K562 (cell line): ENCODE data around the gene RIN3. TPM values are rescaled to one million over a fixed set of nuclear protein-coding genes. Genes with fewer than 3 reads are reported as not detected.
A peak's percentile ranks its signal among the peaks of the same experiment; 100 is the strongest.

Experiments
- ATAC-seq: fragments of 200-7000 bp; cut with Tn5 transposase; 3 replicates; pipeline ENCODE4 v1.9.1; 2020; ENCODE audit warnings: moderate library complexity
- BruUV-seq: library from RNA; stranded (reverse); fragments of 400-500 nt; replicated peaks from 2 replicates; lab custom pipeline; 2021; lab: Mats Ljungman, UMichigan
- CTCF ChIA-PET: fragments of 300-600 bp; formaldehyde crosslinking; extraction: SDS; loops from one replicate; lab custom pipeline; 2021; ENCODE audit warnings: low intra/inter-chr PET ratio; lab: Yijun Ruan, JAX
- POLR2A ChIA-PET: fragments of 300-600, 350-650 bp; sonication (Branson Sonifier 250); formaldehyde crosslinking; extraction: SDS; loops from one replicate; lab custom pipeline; 2021; ENCODE audit warnings: antibody characterized with exemption, inconsistent platforms; lab: Yijun Ruan, JAX
- DNase-seq, 4 experiments: peaks; one replicate each; pipeline versions ENCODE4 v3.0.0 to v3.0.0-alpha.2; 2011 to 2018; ENCODE audit warnings: low spot score in 3 of 4, mixed read lengths in 3 of 4; ENCODE audit errors: extremely low read depth in 1 of 4
- FAIRE-seq: peaks from 2 replicates; lab custom pipeline; 2011; peaks lifted over from hg19 to GRCh38; lab: Jason Lieb, UNC
- H2AFZ ChIP-seq: 2 replicates; pipeline ENCODE4 v1.6.0; 2011; ENCODE audit warnings: low read depth, low read length, control low read depth, inconsistent platforms
- H3K27ac ChIP-seq: fragments of 200-600 bp; 3 replicates; pipeline ENCODE4 v1.8.0; 2011; ENCODE audit warnings: low read depth, mild to moderate bottlenecking, control low read depth, inconsistent platforms, low read length, moderate library complexity, mixed read lengths; ENCODE audit errors: extremely low read depth
- H3K27me3 ChIP-seq, 2 experiments: fragments of 300-600 bp in 1 of 2; 2 replicates in 1 of 2; 3 replicates in 1 of 2; pipeline versions ENCODE4 v1.6.0 to v1.8.0; 2011; ENCODE audit warnings: inconsistent platforms in 2 of 2, low read length in 2 of 2, mild to moderate bottlenecking in 1 of 2, mixed read lengths in 1 of 2, moderate library complexity in 1 of 2; ENCODE audit not compliant: control insufficient read depth in 2 of 2, insufficient read depth in 2 of 2
- H3K36me3 ChIP-seq: fragments of 300-600 bp; 3 replicates; pipeline ENCODE4 v1.8.0; 2011; ENCODE audit warnings: mild to moderate bottlenecking, low read length, inconsistent platforms; ENCODE audit not compliant: control insufficient read depth, insufficient read depth
- H3K4me1 ChIP-seq, 2 experiments: fragments of 200-600 bp in 1 of 2; replicated peaks in 1 of 2; 2 replicates in 1 of 2; 3 replicates in 1 of 2; pipeline versions ENCODE4 v1.5.1 to v1.8.0; 2011; ENCODE audit warnings: inconsistent platforms in 2 of 2, low read length in 2 of 2, mild to moderate bottlenecking in 1 of 2, mixed read lengths in 1 of 2, moderate library complexity in 1 of 2; ENCODE audit not compliant: control insufficient read depth in 2 of 2, insufficient read depth in 2 of 2
- H3K4me2 ChIP-seq: 2 replicates; pipeline ENCODE4 v1.6.1; 2011; ENCODE audit warnings: low read length, control low read depth, inconsistent platforms, mixed read lengths; ENCODE audit not compliant: insufficient read depth
- H3K4me3 ChIP-seq: fragments of 200-600 bp; sonication (generic), shearing (Covaris generic); 2 replicates; pipeline ENCODE4 v1.5.1; 2016; ENCODE audit warnings: control low read depth, inconsistent platforms
- H3K79me2 ChIP-seq: fragments of 200-600 bp; 3 replicates; pipeline ENCODE4 v1.8.0; 2011; ENCODE audit warnings: low read length, inconsistent platforms; ENCODE audit not compliant: control insufficient read depth, insufficient read depth
- H3K9ac ChIP-seq, 2 experiments: 2 replicates each; pipeline versions ENCODE4 v1.6.0 to v1.6.1; 2011; ENCODE audit warnings: low read depth in 2 of 2, low read length in 2 of 2, control low read depth in 1 of 2, inconsistent platforms in 1 of 2, mild to moderate bottlenecking in 1 of 2, mixed read lengths in 1 of 2; ENCODE audit not compliant: insufficient read depth in 1 of 2
- H3K9me1 ChIP-seq: one replicate; pipeline ENCODE4 v1.6.0; 2011; ENCODE audit warnings: inconsistent platforms, mild to moderate bottlenecking, low read length, moderate library complexity; ENCODE audit not compliant: control insufficient read depth, insufficient read depth
- H3K9me3 ChIP-seq: replicated peaks from 2 replicates; pipeline ENCODE4 v1.5.1; 2011; ENCODE audit warnings: low read depth, low read length, inconsistent platforms; ENCODE audit not compliant: control insufficient read depth, insufficient read depth
- H4K20me1 ChIP-seq: replicated peaks from 2 replicates; pipeline ENCODE4 v1.6.1; 2011; ENCODE audit warnings: low read length, inconsistent platforms, mixed read lengths; ENCODE audit not compliant: control insufficient read depth, insufficient read depth
- ATF7 ChIP-seq: fragments of 450-650 bp; IDR thresholded peaks from 2 replicates; pipeline ENCODE4 v1.7.1; 2014; ENCODE audit warnings: mild to moderate bottlenecking, moderate library complexity
- BHLHE40 ChIP-seq: IDR thresholded peaks from 2 replicates; pipeline ENCODE4 v1.6.1; 2011; ENCODE audit warnings: low read length, improper control_type of control experiment
- CBFA2T2 ChIP-seq: fragments of 450-650 bp; conservative IDR thresholded peaks from 2 replicates; pipeline ENCODE4 v1.6.1; 2017; ENCODE audit warnings: mild to moderate bottlenecking
- CEBPB ChIP-seq: fragments of 450-650 bp; IDR thresholded peaks from 2 replicates; pipeline ENCODE4 v1.6.1; 2016; ENCODE audit warnings: missing genetic modification characterization, missing compliant biosample characterization
- KDM1A ChIP-seq, 2 experiments: fragments of 450-650 bp; IDR thresholded peaks; 2 replicates each; pipeline ENCODE4 v1.6.1; 2016; ENCODE audit warnings: mild to moderate bottlenecking in 2 of 2
- PREB ChIP-seq: sonication (generic); formaldehyde crosslinking; IDR thresholded peaks from 2 replicates; pipeline ENCODE4 v1.8.1; 2023; ENCODE audit warnings: mild to moderate bottlenecking, missing genetic modification reagents
- RBM22 ChIP-seq: fragments of 200-400 bp; formaldehyde crosslinking; IDR thresholded peaks from 2 replicates; pipeline ENCODE4 v1.6.1; 2018; ENCODE audit warnings: low read length, low read depth; ENCODE audit not compliant: poor library complexity, severe bottlenecking
- RCOR1 ChIP-seq, 2 experiments: IDR thresholded peaks; 2 replicates each; pipeline ENCODE4 v1.6.1; 2012; ENCODE audit warnings: low read depth in 2 of 2, low read length in 2 of 2, borderline replicate concordance in 1 of 2, improper control_type of control experiment in 1 of 2
- SIX5 ChIP-seq, 2 experiments: IDR thresholded peaks; 2 replicates each; pipeline ENCODE4 v1.6.1; 2011; ENCODE audit warnings: low read length in 2 of 2, borderline replicate concordance in 1 of 2, low read depth in 1 of 2, mild to moderate bottlenecking in 1 of 2, moderate library complexity in 1 of 2; ENCODE audit not compliant: insufficient read depth in 1 of 2
- TEAD4 ChIP-seq, 2 experiments: sonication (generic) in 1 of 2; formaldehyde crosslinking in 1 of 2; IDR thresholded peaks; 2 replicates each; pipeline versions ENCODE4 v1.6.1 to v1.8.0; 2012 to 2022; ENCODE audit warnings: borderline replicate concordance in 1 of 2, inconsistent platforms in 1 of 2, low read length in 1 of 2, mild to moderate bottlenecking in 1 of 2, missing genetic modification reagents in 1 of 2
- TFAM ChIP-seq: fragments of 250-450 bp; sonication (Bioruptor Pico); conservative IDR thresholded peaks from 2 replicates; pipeline ENCODE4 v1.5.0; 2021; ENCODE audit warnings: mild to moderate bottlenecking, moderate library complexity
- THRAP3 ChIP-seq: fragments of 450-650 bp; IDR thresholded peaks from 2 replicates; pipeline ENCODE4 v1.6.1; 2016; ENCODE audit warnings: mild to moderate bottlenecking, inconsistent platforms, borderline replicate concordance
- YBX1 ChIP-seq: fragments of 450-650 bp; IDR thresholded peaks from 2 replicates; pipeline ENCODE4 v1.7.1; 2016; ENCODE audit warnings: mild to moderate bottlenecking
- ZBTB33 ChIP-seq: sonication (generic); formaldehyde crosslinking; IDR thresholded peaks from 2 replicates; pipeline ENCODE4 v1.8.1; 2023; ENCODE audit warnings: mild to moderate bottlenecking, missing genetic modification reagents
- ZNF121 ChIP-seq: sonication (generic); formaldehyde crosslinking; conservative IDR thresholded peaks from 2 replicates; pipeline ENCODE4 v1.8.0; 2022; ENCODE audit warnings: missing genetic modification reagents
- ZNF354B ChIP-seq: fragments of 250-450 bp; sonication (Bioruptor Pico); IDR thresholded peaks from 2 replicates; pipeline ENCODE4 v1.4.0; 2020
- ZNF436 ChIP-seq: fragments of 250-450, 450-650 bp; sonication (Bioruptor Pico); formaldehyde crosslinking; IDR thresholded peaks from 2 replicates; pipeline ENCODE4 v1.7.0; 2020; ENCODE audit warnings: mild to moderate bottlenecking
- ZNF699 ChIP-seq: fragments of 250-450 bp; sonication (Bioruptor Pico); IDR thresholded peaks from 2 replicates; pipeline ENCODE4 v1.8.0; 2021; ENCODE audit warnings: mild to moderate bottlenecking, moderate library complexity; ENCODE audit not compliant: insufficient replicate concordance
- ZNF77 ChIP-seq: fragments of 250-450 bp; sonication (Bioruptor Pico); IDR thresholded peaks from 2 replicates; pipeline ENCODE4 v1.5.0; 2020
- WGBS: fragments of 100-300 bp; shearing (Covaris generic); methylation state at CpG from one replicate; pipeline ENCODE4 v1.1.6; 2016; ENCODE audit warnings: low coverage, mixed read lengths; ENCODE audit not compliant: insufficient coverage; ENCODE audit errors: missing lambda C conversion rate; 5-methylcytosine and 5-hydroxymethylcytosine counted together
- in situ Hi-C: fragments of 300-500 bp; cut with MboI; formaldehyde crosslinking; loops from 4 replicates; pipeline ENCODE4 v1.15.0; 2018; ENCODE audit warnings: inconsistent platforms, mixed read lengths
- intact Hi-C: fragments of 100-400 bp; cut with micrococcal nuclease; formaldehyde crosslinking; loops from 2 replicates; pipeline ENCODE4 v1.14.2; 2022
- polyA plus RNA-seq, 8 experiments: library from polyadenylated mRNA; depleted of rRNA in 4 of 8; stranded (reverse) in 5 of 8; unstranded in 3 of 8; fragments of >200 nt; fragmentation: Nextera tagmentation in 2 of 8; fragmentation: Illumina TruSeq in 1 of 8; extraction: Ambion mirVana in 2 of 8; extraction: Trizol in 1 of 8; gene quantifications; 2 replicates each; pipeline versions ENCODE4 v1.2.1 to v1.2.3, GENCODE V29; 2011 to 2014; ENCODE audit warnings: inconsistent platforms in 1 of 8, missing spikeins in 1 of 8
- total RNA-seq, 7 experiments: library from RNA; depleted of rRNA in 6 of 7; stranded (reverse); fragments of >200 nt in 6 of 7; fragmentation: Illumina TruSeq in 2 of 7; extraction: Trizol in 2 of 7; gene quantifications; 2 replicates each; pipeline versions ENCODE4 v1.2.1 to v1.2.3, GENCODE V29; 2011 to 2021; ENCODE audit warnings: low replicate concordance in 1 of 7

The RIN3 gene
- total and polyA plus RNA-seq, 9 of the 15 experiments (the other 6 are each of a cell fraction or from before 2014, with no cell fraction given): 0.01 to 0.49 (median 0.08) TPM; not detected in 5

- BruUV-seq: no TSS peak
- peak in 1 of 4 experiments; percentile 9 for DNase-seq
- Histone ChIP-seq H3K9ac (no peak overlapping the region), H4K20me1 (no peaks in the 10 kb centered on the region), H3K4me2 (no peak overlapping the region), H3K9me3 (no peaks in the 10 kb centered on the region), H3K4me3 (no peak overlapping the region), H3K27ac (no peak overlapping the region), H3K79me2 (no peaks in the 10 kb centered on the region), H3K4me1 (peaks cover 6 to 7% of the 10 kb centered on the region in 2 experiments; a peak in 4 of 5 replicates), H3K36me3 (no peaks in the 10 kb centered on the region), H2AFZ (no peak overlapping the region), H3K27me3 (peaks cover 0 to 16% of the 10 kb centered on the region in 2 experiments; a peak in 3 of 5 replicates), H3K9me1 (no peaks in the 10 kb centered on the region)
- POLR2A ChIA-PET: interaction anchor here (0.6 kb wide), 1 partner anchor 182 kb away, joined by 3 read pairs; no protein-coding TSS in a partner anchor
- CTCF ChIA-PET: no interaction called here
- intact Hi-C loops (no loop called here), in situ Hi-C loops (no loop called here)
- no peak for FAIRE-seq
- 5% methylated on average over 14 of the region's 14 CpGs for WGBS
- ATAC-seq: no peak; the same call in 2 of the 3 replicates
- TF ChIP-seq SIX5 (IDR thresholded peaks at IDR 0.05; ENCODE audit: borderline replicate concordance in 1 of 2, insufficient read depth in 1 of 2, low read depth in 1 of 2, low read length in 2 of 2) (no peak), KDM1A (IDR thresholded peaks at IDR 0.05) (peak; percentile 63 to 67), RCOR1 (IDR thresholded peaks at IDR 0.05; ENCODE audit: borderline replicate concordance in 1 of 2, low read depth in 2 of 2, low read length in 2 of 2) (peak in 1 of 2 experiments; percentile 93; a peak in 2 of 4 replicates), BHLHE40 (0 out of 2 replicates have a peak, but pooled peaks have one; percentile 19), YBX1 (no peak), CEBPB (peak; percentile 91), ZNF699 (no peak), ATF7 (peak; percentile 39; the same call in 1 of the 2 replicates), PREB (CRISPR knock-in tag) (no peak), THRAP3 (no peak), ZNF354B (CRISPR knock-in tag) (no peak), RBM22 (no peak), TFAM (CRISPR knock-in tag) (no peak), ZNF121 (CRISPR knock-in tag) (no peak), ZBTB33 (CRISPR knock-in tag) (no peak), CBFA2T2 (no peak), ZNF77 (CRISPR knock-in tag) (no peak), TEAD4 (IDR thresholded peaks at IDR 0.05; ENCODE audit: low read length) (no peak), TEAD4 (CRISPR knock-in tag; IDR thresholded peaks at IDR 0.05; ENCODE audit: borderline replicate concordance) (no peak), ZNF436 (CRISPR knock-in tag) (no peak)
Observed at GRCh38 chr14:92724516-92725340, 211.1 kb downstream of the RIN3 start.
